ENCODE results near the gene TCERG1.

DNA sequence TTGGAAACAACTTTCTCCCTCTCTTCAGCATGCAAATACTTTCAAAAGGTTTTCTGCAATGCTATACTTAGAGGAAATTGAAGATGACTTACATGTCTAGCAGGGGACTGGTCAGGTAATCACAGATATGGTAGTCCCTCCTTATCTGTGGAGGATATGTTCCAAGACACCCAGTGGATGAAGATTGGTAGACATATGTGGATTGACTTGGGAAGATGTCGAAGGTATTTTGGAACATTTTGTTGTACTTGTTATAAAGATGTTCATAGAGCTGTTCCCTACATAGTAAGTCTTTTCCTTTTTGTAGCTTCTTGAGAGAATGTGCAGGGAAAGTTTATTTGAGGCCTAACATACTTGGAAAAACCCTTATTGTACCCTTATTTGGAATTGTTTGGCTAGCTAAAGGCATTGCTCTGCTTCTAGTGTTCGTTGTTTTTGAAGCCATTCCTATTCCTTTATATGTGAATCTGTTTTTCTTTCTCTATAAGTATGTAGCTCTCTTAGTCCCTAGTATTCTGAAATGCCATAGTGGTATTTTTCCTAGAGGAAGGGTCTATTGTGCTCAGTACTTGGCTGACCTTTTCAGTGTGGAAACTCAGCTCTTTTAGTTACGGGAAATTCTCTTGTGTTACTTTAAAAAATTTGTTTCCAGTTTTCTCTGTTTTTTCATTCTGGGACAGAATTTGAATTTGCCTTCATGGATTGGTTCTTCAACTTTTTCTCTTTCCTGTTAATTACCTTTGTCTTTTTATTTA lies 43.1 kb downstream of the TCERG1 start:
- TF ChIP-seq, protein P1, sequence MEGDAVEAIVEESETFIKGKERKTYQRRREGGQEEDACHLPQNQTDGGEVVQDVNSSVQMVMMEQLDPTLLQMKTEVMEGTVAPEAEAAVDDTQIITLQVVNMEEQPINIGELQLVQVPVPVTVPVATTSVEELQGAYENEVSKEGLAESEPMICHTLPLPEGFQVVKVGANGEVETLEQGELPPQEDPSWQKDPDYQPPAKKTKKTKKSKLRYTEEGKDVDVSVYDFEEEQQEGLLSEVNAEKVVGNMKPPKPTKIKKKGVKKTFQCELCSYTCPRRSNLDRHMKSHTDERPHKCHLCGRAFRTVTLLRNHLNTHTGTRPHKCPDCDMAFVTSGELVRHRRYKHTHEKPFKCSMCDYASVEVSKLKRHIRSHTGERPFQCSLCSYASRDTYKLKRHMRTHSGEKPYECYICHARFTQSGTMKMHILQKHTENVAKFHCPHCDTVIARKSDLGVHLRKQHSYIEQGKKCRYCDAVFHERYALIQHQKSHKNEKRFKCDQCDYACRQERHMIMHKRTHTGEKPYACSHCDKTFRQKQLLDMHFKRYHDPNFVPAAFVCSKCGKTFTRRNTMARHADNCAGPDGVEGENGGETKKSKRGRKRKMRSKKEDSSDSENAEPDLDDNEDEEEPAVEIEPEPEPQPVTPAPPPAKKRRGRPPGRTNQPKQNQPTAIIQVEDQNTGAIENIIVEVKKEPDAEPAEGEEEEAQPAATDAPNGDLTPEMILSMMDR (IDR thresholded peaks at IDR 0.05), result no peak
- no peak for TF ChIP-seq POLR2A (IDR thresholded peaks at IDR 0.05; ENCODE audit: low read depth)

All from esophagus muscularis mucosa (tissue), 3 donors.